GM19455 (cell line): ENCODE measurements around the gene PELI1.
"Not testable (repeated sequence)": the region's sequence is repeated elsewhere in the genome, so short reads cannot be mapped to it uniquely, and the experiment has no call there.

Source experiments
- ATAC-seq: cut with Tn5 transposase; IDR thresholded peaks from one replicate; pipeline ENCODE4 v1.9.1; 2021; ENCODE audit not compliant: unreplicated experiment

The PELI1 gene

GRCh38 chr2:64092502-64092901 lies 51.7 kb downstream of the PELI1 start:
- peak; percentile 86 for ATAC-seq

GRCh38 chr2:64090264-64090663 lies 54.0 kb downstream of the PELI1 start:
- ATAC-seq = no peak

GRCh38 chr2:64086347-64087082 lies 57.7 kb downstream of the PELI1 start:
- no peak for ATAC-seq

- ATAC-seq = no peak
These were observed 58.3 kb downstream of the PELI1 start for GRCh38 chr2:64085936-64086335.

- ATAC-seq = no peak
These were observed 63.2 kb downstream of the PELI1 start for GRCh38 chr2:64081046-64081445.

GRCh38 chr2:64080179-64080578 lies 64.0 kb downstream of the PELI1 start:
- no peak for ATAC-seq

GRCh38 chr2:64079688-64080087 lies 64.5 kb downstream of the PELI1 start:
- not testable (repeated sequence) for ATAC-seq

- not testable (repeated sequence) for ATAC-seq
These were observed 67.4 kb downstream of the PELI1 start for GRCh38 chr2:64076828-64077227.

- not testable (repeated sequence) for ATAC-seq
These were observed 69.6 kb downstream of the PELI1 start for GRCh38 chr2:64074616-64075015.

- ATAC-seq = no peak
These were observed 76.9 kb downstream of the PELI1 start for GRCh38 chr2:64067326-64067725.

GRCh38 chr2:64065516-64065915 lies 78.7 kb downstream of the PELI1 start:
- ATAC-seq = no peak

- no peak for ATAC-seq
These were observed 80.3 kb downstream of the PELI1 start for GRCh38 chr2:64063924-64064331.

GRCh38 chr2:64063454-64063853 lies 80.8 kb downstream of the PELI1 start:
- no peak for ATAC-seq

GRCh38 chr2:64062840-64063239 lies 81.4 kb downstream of the PELI1 start:
- peak; percentile 61 for ATAC-seq

- no peak for ATAC-seq
These were observed 85.0 kb downstream of the PELI1 start for GRCh38 chr2:64059270-64059669.

GRCh38 chr2:64056021-64056420 lies 88.2 kb downstream of the PELI1 start:
- ATAC-seq = no peak

GRCh38 chr2:64054161-64054915 lies 89.9 kb downstream of the PELI1 start:
- ATAC-seq = no peak

- ATAC-seq = no peak
These were observed 91.6 kb downstream of the PELI1 start for GRCh38 chr2:64052463-64053241.

- ATAC-seq = peak; percentile 73
These were observed 94.5 kb downstream of the PELI1 start for GRCh38 chr2:64049633-64050220.

GRCh38 chr2:64045938-64046337 lies 98.3 kb downstream of the PELI1 start:
- ATAC-seq = no peak
